ENCODE measurements around the gene TCF4. TPM values are rescaled to one million over a fixed set of nuclear protein-coding genes. Genes with fewer than 3 reads are reported as not detected.

The TCF4 gene
- total RNA-seq, 1 donor from 2014 or later, result 86.7 TPM

DNA sequence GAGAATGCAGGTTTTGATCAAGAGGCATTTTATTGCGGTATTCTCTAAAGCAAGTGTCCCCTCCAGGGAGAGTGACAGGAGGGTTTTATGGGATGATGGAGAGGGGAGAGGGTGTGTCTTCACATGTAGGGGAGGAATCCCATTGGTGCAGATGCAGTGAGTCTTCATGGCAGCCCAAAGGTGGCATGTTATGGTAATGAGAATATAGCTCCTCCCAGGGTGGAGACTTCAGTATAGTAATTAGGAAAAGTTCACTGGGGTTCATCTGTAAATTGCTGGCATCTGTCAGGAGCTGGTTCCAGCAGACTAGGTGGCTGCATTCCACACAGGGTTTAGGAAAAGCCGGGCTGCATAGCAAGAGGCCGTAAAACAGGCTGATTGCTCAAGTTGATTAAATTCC is 398.0 kb downstream of the TCF4 start:
- DNase-seq (ENCODE audit: low spot score), result no peak

DNA sequence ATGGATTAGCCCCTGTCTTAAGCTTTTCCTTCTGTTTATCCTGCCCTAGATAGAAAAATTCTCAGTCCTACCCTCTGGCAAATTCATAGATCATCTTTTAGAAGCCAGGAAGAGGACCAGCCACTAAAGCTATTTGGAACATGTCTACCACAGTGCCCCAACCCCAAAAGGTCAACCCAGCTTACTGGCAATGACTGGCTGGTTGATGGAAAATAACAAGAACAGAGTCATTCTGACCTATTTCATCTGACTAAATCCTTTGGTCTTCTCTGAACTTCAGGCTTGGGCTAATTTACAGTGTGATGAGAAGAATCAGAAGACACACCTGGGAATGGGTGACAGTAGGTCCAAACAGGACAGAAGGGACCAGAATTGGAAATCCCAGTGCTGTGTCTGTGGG is 401.4 kb downstream of the TCF4 start:
- DNase-seq (ENCODE audit: low spot score), result no peak

DNA sequence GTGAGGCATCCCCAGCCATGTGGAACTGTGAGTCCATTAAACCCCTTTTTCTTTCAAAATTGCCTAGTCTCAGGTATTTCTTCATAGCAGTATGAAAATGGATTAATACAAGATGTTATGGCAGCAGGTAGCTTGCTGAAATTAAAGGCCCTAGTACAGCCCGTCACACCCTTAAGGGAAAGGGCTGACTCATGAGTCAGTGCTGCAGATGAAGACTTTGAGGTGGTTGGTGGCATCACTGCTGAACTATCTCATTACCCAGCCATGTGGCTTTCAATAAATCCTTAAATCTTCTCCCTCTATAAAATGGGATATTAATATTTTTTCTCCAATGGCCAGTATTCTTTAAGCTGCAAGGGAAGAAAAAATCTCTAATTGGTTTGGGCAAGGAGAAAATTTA is 402.6 kb downstream of the TCF4 start:
- DNase-seq (ENCODE audit: low spot score), result no peak

DNA sequence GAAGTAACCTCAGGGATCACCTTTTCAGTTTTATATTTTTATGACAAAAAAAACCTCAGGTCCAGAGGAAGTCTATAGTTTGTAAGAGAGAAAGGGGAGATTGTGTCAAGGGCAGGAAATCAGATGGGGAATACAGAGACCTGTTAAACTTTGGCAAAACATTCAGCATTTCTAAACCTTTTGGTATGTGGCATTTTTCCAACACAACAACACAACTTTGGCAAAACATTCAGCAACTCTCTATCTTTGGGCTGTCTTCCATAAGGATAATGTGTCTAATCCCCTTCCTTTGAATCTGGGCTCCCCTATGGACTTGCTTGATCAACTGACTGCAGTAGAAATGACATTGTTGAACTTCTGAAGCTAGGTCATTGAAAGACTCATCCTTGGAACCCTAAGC is 408.2 kb downstream of the TCF4 start:
- DNase-seq (ENCODE audit: low spot score), result no peak

GRCh38 chr18:55179425-55179824 is 408.6 kb downstream of the TCF4 start:
- no peak for DNase-seq (ENCODE audit: low spot score)

DNA sequence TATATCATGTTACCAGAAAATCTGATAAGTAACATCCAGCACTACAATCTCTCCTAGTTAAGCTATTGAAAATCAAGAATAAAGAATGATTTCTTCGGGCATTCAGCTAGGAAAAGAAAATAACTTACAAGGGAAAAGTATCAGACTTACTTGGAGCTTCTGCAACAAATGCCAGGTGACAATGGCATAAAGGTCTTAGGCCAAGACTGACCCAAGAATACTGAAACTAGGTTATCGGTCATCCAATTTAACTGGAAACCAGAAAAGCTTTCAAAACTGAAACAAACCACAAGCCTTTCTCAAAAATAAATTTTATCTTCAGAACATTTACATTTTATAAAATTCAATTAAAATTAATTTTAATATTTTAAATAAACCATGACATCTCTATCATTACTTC is 414.7 kb downstream of the TCF4 start:
- DNase-seq (ENCODE audit: low spot score), result no peak

All from ureter (tissue), 1 donor.